ENCODE data around the gene HTT. TPM values are rescaled to one million over a fixed set of nuclear protein-coding genes. Genes with fewer than 3 reads are reported as not detected.

HTT gene
- polyA plus RNA-seq, 1 donor from 2014 or later = 11.5 TPM

DNA sequence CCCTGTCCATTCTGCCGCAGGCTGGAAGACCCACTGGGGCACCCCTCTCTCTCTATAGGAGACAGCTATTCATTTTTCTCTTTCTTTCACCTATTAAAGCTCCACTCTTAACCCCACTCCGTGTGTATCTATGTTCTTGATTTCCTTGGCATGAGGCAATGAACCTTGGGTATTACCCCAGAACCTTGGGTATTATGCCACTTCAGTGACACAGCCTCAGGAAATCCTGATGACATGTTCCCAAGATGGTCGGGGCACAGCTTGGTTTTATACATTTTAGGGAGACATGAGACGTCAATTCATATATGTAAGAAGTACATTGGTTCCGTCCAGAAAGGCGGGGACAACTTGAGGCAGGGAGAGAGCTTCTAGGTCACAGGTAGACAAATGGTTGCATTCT, 13.5 kb upstream of the HTT start:
- no peaks in the 10 kb centered on the region for H3K79me2 ChIP-seq (replicated peaks; ENCODE audit: insufficient read depth, low read length)
- no peaks in the 10 kb centered on the region for H3K9me2 ChIP-seq (ENCODE audit: insufficient read depth, low read length)
- H3K4me3 ChIP-seq (ENCODE audit: low read length) = no peak overlapping the region
- no peak overlapping the region for H3K27ac ChIP-seq (ENCODE audit: low read length)
- no peak overlapping the region for H2AFZ ChIP-seq (ENCODE audit: low read depth, low read length)
- H3K36me3 ChIP-seq (ENCODE audit: insufficient read depth, low read length) = no peaks in the 10 kb centered on the region
- H3K4me2 ChIP-seq (ENCODE audit: low read length) = no peak overlapping the region
- H3K27me3 ChIP-seq (ENCODE audit: insufficient read depth, low read depth, low read length) = no peaks in the 10 kb centered on the region
- no peaks in the 10 kb centered on the region for H3K9me3 ChIP-seq (ENCODE audit: low read length)
- H3F3A ChIP-seq (ENCODE audit: insufficient read depth, low read length, poor library complexity, severe bottlenecking) = no peaks in the 10 kb centered on the region
- TF ChIP-seq, protein P1, sequence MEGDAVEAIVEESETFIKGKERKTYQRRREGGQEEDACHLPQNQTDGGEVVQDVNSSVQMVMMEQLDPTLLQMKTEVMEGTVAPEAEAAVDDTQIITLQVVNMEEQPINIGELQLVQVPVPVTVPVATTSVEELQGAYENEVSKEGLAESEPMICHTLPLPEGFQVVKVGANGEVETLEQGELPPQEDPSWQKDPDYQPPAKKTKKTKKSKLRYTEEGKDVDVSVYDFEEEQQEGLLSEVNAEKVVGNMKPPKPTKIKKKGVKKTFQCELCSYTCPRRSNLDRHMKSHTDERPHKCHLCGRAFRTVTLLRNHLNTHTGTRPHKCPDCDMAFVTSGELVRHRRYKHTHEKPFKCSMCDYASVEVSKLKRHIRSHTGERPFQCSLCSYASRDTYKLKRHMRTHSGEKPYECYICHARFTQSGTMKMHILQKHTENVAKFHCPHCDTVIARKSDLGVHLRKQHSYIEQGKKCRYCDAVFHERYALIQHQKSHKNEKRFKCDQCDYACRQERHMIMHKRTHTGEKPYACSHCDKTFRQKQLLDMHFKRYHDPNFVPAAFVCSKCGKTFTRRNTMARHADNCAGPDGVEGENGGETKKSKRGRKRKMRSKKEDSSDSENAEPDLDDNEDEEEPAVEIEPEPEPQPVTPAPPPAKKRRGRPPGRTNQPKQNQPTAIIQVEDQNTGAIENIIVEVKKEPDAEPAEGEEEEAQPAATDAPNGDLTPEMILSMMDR (IDR thresholded peaks at IDR 0.05; ENCODE audit: poor library complexity, severe bottlenecking) = no peak
- TF ChIP-seq SMC3 (conservative IDR thresholded peaks at IDR 0.05; ENCODE audit: poor library complexity) = no peak
- TF ChIP-seq EZH2 (IDR thresholded peaks at IDR 0.05; ENCODE audit: borderline replicate concordance, insufficient read depth, low read length, poor library complexity, severe bottlenecking) = no peak
- no peak for TF ChIP-seq EP300 (conservative IDR thresholded peaks at IDR 0.05; ENCODE audit: poor library complexity, severe bottlenecking)
- no peak for TF ChIP-seq MXI1 (conservative IDR thresholded peaks at IDR 0.05; ENCODE audit: poor library complexity, severe bottlenecking)
- TF ChIP-seq, protein P2, sequence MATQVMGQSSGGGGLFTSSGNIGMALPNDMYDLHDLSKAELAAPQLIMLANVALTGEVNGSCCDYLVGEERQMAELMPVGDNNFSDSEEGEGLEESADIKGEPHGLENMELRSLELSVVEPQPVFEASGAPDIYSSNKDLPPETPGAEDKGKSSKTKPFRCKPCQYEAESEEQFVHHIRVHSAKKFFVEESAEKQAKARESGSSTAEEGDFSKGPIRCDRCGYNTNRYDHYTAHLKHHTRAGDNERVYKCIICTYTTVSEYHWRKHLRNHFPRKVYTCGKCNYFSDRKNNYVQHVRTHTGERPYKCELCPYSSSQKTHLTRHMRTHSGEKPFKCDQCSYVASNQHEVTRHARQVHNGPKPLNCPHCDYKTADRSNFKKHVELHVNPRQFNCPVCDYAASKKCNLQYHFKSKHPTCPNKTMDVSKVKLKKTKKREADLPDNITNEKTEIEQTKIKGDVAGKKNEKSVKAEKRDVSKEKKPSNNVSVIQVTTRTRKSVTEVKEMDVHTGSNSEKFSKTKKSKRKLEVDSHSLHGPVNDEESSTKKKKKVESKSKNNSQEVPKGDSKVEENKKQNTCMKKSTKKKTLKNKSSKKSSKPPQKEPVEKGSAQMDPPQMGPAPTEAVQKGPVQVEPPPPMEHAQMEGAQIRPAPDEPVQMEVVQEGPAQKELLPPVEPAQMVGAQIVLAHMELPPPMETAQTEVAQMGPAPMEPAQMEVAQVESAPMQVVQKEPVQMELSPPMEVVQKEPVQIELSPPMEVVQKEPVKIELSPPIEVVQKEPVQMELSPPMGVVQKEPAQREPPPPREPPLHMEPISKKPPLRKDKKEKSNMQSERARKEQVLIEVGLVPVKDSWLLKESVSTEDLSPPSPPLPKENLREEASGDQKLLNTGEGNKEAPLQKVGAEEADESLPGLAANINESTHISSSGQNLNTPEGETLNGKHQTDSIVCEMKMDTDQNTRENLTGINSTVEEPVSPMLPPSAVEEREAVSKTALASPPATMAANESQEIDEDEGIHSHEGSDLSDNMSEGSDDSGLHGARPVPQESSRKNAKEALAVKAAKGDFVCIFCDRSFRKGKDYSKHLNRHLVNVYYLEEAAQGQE (IDR thresholded peaks at IDR 0.05; ENCODE audit: borderline replicate concordance) = no peak
- no peak for TF ChIP-seq POLR2AphosphoS5 (IDR thresholded peaks at IDR 0.05)
- H3K9ac ChIP-seq (ENCODE audit: low read length) = no peak overlapping the region
- H4K20me1 ChIP-seq (ENCODE audit: insufficient read depth) = no peaks in the 10 kb centered on the region

DNA sequence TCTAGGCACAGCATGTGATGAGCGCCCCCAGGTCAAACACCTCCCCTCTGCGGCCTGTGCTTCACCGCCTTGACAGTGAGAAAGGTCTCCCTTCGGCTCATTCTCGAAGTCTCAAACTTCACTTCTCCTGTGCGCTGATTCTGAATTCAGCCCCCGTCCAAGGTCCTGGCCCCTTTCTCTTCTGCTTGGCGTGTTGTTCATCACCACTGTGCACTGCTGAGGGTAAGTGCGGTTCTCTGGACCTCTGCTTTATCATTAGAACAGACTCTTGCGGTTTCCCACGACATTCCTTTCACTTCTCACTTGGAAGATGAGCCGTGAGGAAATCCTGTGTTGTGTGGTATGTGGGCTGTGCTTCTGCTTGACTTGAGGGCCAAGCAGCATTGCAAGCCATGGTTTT, 12.0 kb upstream of the HTT start:
- H3F3A ChIP-seq (ENCODE audit: insufficient read depth, low read length, poor library complexity, severe bottlenecking) = no peaks in the 10 kb centered on the region
- H2AFZ ChIP-seq (ENCODE audit: low read depth, low read length) = no peak overlapping the region
- H3K79me2 ChIP-seq (replicated peaks; ENCODE audit: insufficient read depth, low read length) = no peaks in the 10 kb centered on the region
- no peak for TF ChIP-seq POLR2AphosphoS5 (IDR thresholded peaks at IDR 0.05)
- TF ChIP-seq, protein P2 (IDR thresholded peaks at IDR 0.05; ENCODE audit: borderline replicate concordance) = no peak
- no peaks in the 10 kb centered on the region for H3K36me3 ChIP-seq (ENCODE audit: insufficient read depth, low read length)
- no peaks in the 10 kb centered on the region for H3K9me3 ChIP-seq (ENCODE audit: low read length)
- H3K9me2 ChIP-seq (ENCODE audit: insufficient read depth, low read length) = no peaks in the 10 kb centered on the region
- H3K4me2 ChIP-seq (ENCODE audit: low read length) = no peak overlapping the region
- no peaks in the 10 kb centered on the region for H3K27me3 ChIP-seq (ENCODE audit: insufficient read depth, low read depth, low read length)
- no peaks in the 10 kb centered on the region for H4K20me1 ChIP-seq (ENCODE audit: insufficient read depth)
- no peak overlapping the region for H3K9ac ChIP-seq (ENCODE audit: low read length)
- no peak overlapping the region for H3K27ac ChIP-seq (ENCODE audit: low read length)
- no peak overlapping the region for H3K4me3 ChIP-seq (ENCODE audit: low read length)
